ENCODE data around the gene INSC. TPM values are rescaled to one million over a fixed set of nuclear protein-coding genes. Genes with fewer than 3 reads are reported as not detected.

Gene INSC
- total RNA-seq, 1 experiment from 2014 or later = not detected

- no peak for TF ChIP-seq CTCF (IDR thresholded peaks at IDR 0.05; ENCODE audit: unreplicated experiment)
- no TSS peak for BruUV-seq (replicated peaks)
- CTCF ChIA-PET = no interaction called here
- Mint-ChIP-seq H3K4me1 (ENCODE audit: low read depth, unreplicated experiment) (peaks cover 7% of the 10 kb centered on the region), H3K27me3 (ENCODE audit: unreplicated experiment) (no peaks in the 10 kb centered on the region), H3K36me3 (ENCODE audit: insufficient read depth, unreplicated experiment) (no peaks in the 10 kb centered on the region), H3K27ac (ENCODE audit: unreplicated experiment) (no peak overlapping the region), H3K4me3 (ENCODE audit: low read depth, unreplicated experiment) (no peak overlapping the region), H3K9me3 (ENCODE audit: low read depth, unreplicated experiment) (no peaks in the 10 kb centered on the region)
- intact Hi-C loops (cut with micrococcal nuclease; ENCODE audit: unreplicated experiment) = no loop called here
- no peak for DNase-seq
Observed at GRCh38 chr11:15150507-15150906, 35.8 kb downstream of the INSC start.

- H3K27ac Mint-ChIP-seq (ENCODE audit: unreplicated experiment) = no peak overlapping the region
- no TSS peak for BruUV-seq (replicated peaks)
- H3K9me3 Mint-ChIP-seq (ENCODE audit: low read depth, unreplicated experiment) = no peaks in the 10 kb centered on the region
- no peak for DNase-seq
- no peak for TF ChIP-seq CTCF (IDR thresholded peaks at IDR 0.05; ENCODE audit: unreplicated experiment)
- H3K27me3 Mint-ChIP-seq (ENCODE audit: unreplicated experiment) = no peaks in the 10 kb centered on the region
- peaks cover 4% of the 10 kb centered on the region for H3K4me1 Mint-ChIP-seq (ENCODE audit: low read depth, unreplicated experiment)
- H3K36me3 Mint-ChIP-seq (ENCODE audit: insufficient read depth, unreplicated experiment) = no peaks in the 10 kb centered on the region
- intact Hi-C loops (cut with micrococcal nuclease; ENCODE audit: unreplicated experiment) = no loop called here
- CTCF ChIA-PET = no interaction called here
- H3K4me3 Mint-ChIP-seq (ENCODE audit: low read depth, unreplicated experiment) = no peak overlapping the region
Observed at GRCh38 chr11:15153231-15153630, 38.5 kb downstream of the INSC start.

GRCh38 chr11:15157181-15157580, 42.5 kb downstream of the INSC start:
- no peaks in the 10 kb centered on the region for H3K9me3 Mint-ChIP-seq (ENCODE audit: low read depth, unreplicated experiment)
- BruUV-seq (replicated peaks) = no TSS peak
- CTCF ChIA-PET = interaction anchor here (1.5 kb wide), 1 partner anchor 19 kb away, joined by 4 read pairs; no protein-coding TSS in a partner anchor
- no peak for TF ChIP-seq CTCF (IDR thresholded peaks at IDR 0.05; ENCODE audit: unreplicated experiment)
- H3K27ac Mint-ChIP-seq (ENCODE audit: unreplicated experiment) = no peak overlapping the region
- peaks cover 28% of the 10 kb centered on the region for H3K27me3 Mint-ChIP-seq (ENCODE audit: unreplicated experiment)
- intact Hi-C loops (cut with micrococcal nuclease; ENCODE audit: unreplicated experiment) = no loop called here
- peaks cover 6% of the 10 kb centered on the region for H3K4me1 Mint-ChIP-seq (ENCODE audit: low read depth, unreplicated experiment)
- H3K4me3 Mint-ChIP-seq (ENCODE audit: low read depth, unreplicated experiment) = no peak overlapping the region
- H3K36me3 Mint-ChIP-seq (ENCODE audit: insufficient read depth, unreplicated experiment) = no peaks in the 10 kb centered on the region
- no peak for DNase-seq

- no TSS peak for BruUV-seq (replicated peaks)
- Mint-ChIP-seq H3K36me3 (ENCODE audit: insufficient read depth, unreplicated experiment) (no peaks in the 10 kb centered on the region), H3K27ac (ENCODE audit: unreplicated experiment) (no peak overlapping the region), H3K4me3 (ENCODE audit: low read depth, unreplicated experiment) (no peak overlapping the region), H3K27me3 (ENCODE audit: unreplicated experiment) (peaks cover 32% of the 10 kb centered on the region), H3K9me3 (ENCODE audit: low read depth, unreplicated experiment) (no peaks in the 10 kb centered on the region), H3K4me1 (ENCODE audit: low read depth, unreplicated experiment) (peaks cover 6% of the 10 kb centered on the region)
- CTCF ChIA-PET = interaction anchor here (1.5 to 2.1 kb wide), 2 partner anchors 20 to 56 kb away, joined by 4 to 10 read pairs; no protein-coding TSS in a partner anchor
- no peak for DNase-seq
- intact Hi-C loops (cut with micrococcal nuclease; ENCODE audit: unreplicated experiment) = no loop called here
- TF ChIP-seq CTCF (IDR thresholded peaks at IDR 0.05; ENCODE audit: unreplicated experiment) = no peak
Observed at GRCh38 chr11:15157606-15158137, 42.9 kb downstream of the INSC start.
